G401 (cell line): Measurements from ENCODE around the gene OR5V1. TPM values are rescaled to one million over a fixed set of nuclear protein-coding genes. Genes with fewer than 3 reads are reported as not detected.
"Not testable (repeated sequence)": the region's sequence is repeated elsewhere in the genome, so short reads cannot be mapped to it uniquely, and the experiment has no call there.

Source experiments
- DNase-seq: peaks from one replicate; pipeline ENCODE4 v3.0.0-alpha.2; 2015; ENCODE audit warnings: low spot score
- in situ Hi-C: cut with HindIII; loops from 2 replicates; pipeline ENCODE4 v1.10.0; 2016; ENCODE audit warnings: low sequenced_read_pairs, mixed read lengths
- total RNA-seq: library from RNA; depleted of rRNA; stranded (reverse); fragments of >200 nt; shearing (Covaris generic); gene quantifications from 2 replicates; pipeline ENCODE4 v1.2.3, GENCODE V29; 2014; rRNA removed

The OR5V1 gene
- not detected in 2 replicates for total RNA-seq

DNA sequence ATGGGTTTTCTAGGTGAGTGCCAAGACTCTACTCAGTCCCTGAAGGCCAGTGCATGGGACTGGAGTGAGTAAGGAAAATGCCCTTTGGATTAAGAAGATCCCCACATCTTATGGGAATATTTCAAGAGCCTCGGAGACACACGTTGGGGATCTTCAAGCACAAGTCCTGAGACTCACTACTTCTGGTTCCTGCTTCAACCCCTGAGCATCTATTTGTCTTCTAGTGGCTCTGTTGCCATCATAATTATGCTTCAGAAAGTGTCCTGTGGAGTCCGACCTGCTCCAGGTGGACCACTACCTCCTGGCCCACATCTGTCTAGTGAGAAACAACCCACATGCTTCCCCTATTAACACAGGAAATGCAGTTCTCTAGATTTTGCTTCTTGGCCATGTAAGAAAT lies at the start of gene OR5V1:
Gene OR5V1 (minus strand): TSS at position 101 of the 400 bp plus-strand sequence. CDS start 12,670 bp downstream, outside the sequence.
- DNase-seq, result no peak
- in situ Hi-C loops, result no loop called here

GRCh38 chr6:29414588-29414987 lies 45.9 kb upstream of the OR5V1 start, which contains the start of gene OR12D1:
Gene OR12D1, plus strand, starts transcription at chr6:29414928.
- DNase-seq, result no peak
- in situ Hi-C loops, result no loop called here

DNA sequence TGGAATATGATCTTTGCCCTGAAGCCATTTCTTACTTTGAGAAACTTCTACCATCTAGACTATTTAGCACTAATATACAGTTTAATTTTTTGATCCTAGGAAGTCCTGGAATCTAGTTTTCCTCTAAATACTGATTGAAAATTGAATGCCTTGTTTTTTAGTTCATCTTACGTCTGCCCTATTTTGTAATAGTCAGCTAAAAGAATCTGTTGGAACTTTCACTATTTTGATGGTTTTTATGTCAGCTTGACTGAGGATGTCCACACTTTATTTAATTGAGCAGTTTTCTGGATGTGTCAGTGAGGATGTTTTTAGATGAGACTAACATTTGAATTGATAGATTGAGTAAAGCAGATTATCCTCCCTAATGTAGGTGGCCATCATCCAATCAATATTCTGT lies 35.1 kb upstream of the OR5V1 start:
- DNase-seq, result no peak
- in situ Hi-C loops, result no loop called here

GRCh38 chr6:29399525-29399924 lies 30.9 kb upstream of the OR5V1 start:
- in situ Hi-C loops, result no loop called here
- DNase-seq, result no peak

DNA sequence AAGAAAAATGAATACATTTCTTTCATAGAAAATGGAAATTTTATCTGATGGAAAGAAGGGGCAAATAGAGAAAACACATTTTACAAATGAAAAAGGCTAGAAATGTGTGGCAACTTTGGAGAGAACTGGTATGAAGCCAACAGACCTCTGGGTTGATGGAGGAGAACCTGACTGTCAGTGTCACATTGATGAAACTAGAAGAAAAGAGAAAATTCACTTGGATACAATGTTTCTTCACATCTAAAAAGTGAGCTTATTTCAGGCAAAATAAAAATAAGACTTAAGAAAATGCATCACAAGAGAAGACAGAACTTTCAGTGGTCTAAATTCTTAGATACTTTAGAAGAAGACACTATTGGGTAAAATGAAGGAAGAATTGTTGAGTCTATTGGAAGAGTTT lies 26.7 kb upstream of the OR5V1 start, which contains the start of gene OR12D2:
Gene OR12D2 (plus strand): TSS at position 301 of the 400 bp plus-strand sequence. CDS start 1,069 bp downstream, outside the sequence.
- no peak for DNase-seq
- in situ Hi-C loops, result no loop called here

DNA sequence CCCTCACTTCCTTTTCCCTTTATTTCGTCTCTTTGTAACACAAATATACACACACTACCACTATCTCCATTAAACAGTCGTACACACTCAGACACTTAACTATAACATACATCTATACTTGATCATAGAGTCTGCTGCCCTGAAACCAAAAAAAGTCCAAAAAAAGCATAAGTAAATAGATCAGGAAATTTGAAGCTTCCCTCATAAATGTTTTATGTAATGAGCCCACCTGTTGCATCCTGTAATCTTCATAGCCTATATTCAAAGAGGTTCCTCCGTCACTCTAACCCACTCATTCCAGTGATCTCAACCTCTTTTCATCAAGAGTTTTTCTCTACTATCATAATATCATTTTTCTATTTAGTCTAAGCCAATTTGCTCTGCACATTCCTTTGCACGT lies 19.9 kb upstream of the OR5V1 start:
- no peak for DNase-seq
- in situ Hi-C loops, result no loop called here

- no peak for DNase-seq
- in situ Hi-C loops, result no loop called here
These were observed 7.3 kb upstream of the OR5V1 start for GRCh38 chr6:29376003-29376402.

DNA sequence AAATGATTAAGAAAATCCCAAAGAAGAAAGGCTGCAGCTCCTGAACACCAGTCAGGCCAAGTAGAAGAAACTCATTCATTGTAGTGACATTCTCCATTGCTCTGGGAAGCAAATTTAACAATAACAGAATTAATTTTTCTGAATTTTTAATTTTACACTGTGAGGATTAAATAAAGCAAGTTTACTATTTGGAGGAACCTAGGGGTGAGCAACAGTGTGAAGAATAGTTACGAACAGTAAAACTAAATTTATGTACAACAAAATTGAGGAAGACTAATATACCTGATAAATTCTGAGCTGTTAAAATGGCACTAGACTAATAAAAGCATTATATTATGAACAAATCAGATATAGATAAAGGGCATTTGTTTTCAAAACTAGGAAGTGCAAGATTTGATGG lies 6.5 kb upstream of the OR5V1 start, which contains the start of gene OR12D3:
Gene OR12D3 (minus strand): TSS at position 101 of the 400 bp plus-strand sequence. CDS start 4 bp downstream, at position 97.
- in situ Hi-C loops, result no loop called here
- no peak for DNase-seq

DNA sequence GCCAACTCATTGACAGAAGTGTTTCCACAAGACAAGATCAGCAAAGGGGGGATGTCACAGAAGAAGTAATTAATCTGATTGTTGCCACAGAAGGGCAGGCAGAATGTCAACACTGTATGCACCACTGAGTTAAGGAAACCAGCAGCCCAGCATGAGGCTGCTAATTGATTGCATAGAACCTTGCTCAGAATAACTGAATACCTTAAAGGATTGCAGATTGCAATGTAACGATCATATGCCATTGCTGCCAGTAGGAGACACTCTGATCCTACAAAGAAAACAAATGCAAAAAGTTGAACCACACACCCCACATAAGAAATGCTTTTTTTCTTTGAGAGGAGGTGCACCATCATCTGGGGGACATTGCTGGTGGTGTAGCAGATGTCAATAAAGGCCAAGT lies 13.1 kb downstream of the OR5V1 start:
- in situ Hi-C loops, result no loop called here

DNA sequence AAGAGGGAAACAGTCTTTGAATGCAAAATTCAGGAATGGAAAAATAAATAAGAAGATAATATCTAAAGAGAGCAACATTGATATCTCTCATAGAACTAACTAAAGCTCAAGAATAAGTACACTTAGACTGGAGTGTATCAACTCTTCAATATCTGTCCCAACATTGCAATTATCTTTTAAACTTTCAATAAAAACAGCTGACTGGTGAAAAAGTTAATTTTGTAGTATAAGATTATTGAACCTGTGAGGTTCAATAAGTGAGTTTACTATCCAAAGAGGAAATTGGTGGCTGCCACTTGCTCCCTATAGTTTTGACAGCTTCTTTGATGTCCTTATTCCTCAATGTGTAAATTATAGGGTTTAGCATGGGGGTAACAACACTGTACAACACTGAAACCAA lies 13.7 kb downstream of the OR5V1 start:
- in situ Hi-C loops, result no loop called here
- no peak for DNase-seq

More for the DNA sequence above, 13.1 kb downstream of the OR5V1 start:
- no peak for DNase-seq

GRCh38 chr6:29349348-29349747 lies 19.3 kb downstream of the OR5V1 start:
- DNase-seq, in situ Hi-C loops: not testable (repeated sequence)

DNA sequence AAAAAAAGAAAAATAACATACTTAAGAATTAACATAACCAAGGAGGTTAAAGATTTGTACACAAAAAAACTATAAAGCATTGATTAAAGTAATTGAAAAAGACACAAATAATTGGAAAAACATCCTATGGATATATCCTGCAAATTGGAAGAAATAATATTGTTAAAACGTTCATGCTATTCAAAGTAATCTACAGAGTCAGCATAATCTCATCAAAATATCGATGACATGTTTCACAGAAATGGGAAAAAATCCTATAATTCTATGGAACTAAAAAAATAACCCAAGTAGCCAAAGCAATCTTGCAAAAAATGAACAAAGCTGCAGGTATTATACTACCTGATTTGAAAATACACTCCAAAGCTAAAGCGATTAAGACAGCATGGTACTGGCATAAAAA lies 23.3 kb downstream of the OR5V1 start:
- DNase-seq, result no peak
- in situ Hi-C loops, result no loop called here

- in situ Hi-C loops, result no loop called here
- DNase-seq, result no peak
These were observed 32.4 kb downstream of the OR5V1 start for GRCh38 chr6:29336269-29336668.

- in situ Hi-C loops, result no loop called here
- no peak for DNase-seq
These were observed 36.0 kb downstream of the OR5V1 start for GRCh38 chr6:29332676-29333075.

DNA sequence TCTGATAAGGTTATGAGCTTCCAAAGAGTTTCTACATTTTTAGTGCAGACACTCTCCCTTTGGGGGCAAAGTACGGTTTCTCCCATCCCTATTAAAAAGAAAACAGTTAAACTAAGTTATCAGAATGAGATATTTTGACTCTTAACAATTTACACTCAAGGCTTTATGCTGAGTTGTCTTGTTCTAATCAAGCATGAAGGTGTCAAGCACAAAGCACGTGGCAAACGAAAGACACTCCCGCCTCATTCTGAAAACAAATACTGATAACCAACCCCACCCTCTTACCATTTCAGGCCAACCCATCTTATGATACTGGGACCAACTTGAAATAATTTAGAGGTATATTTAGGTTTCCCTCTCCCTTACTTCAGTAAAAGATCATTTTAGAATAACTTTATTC lies 42.9 kb downstream of the OR5V1 start:
- DNase-seq, result no peak
- in situ Hi-C loops, result no loop called here

GRCh38 chr6:29323332-29323731 lies 45.3 kb downstream of the OR5V1 start:
- DNase-seq, in situ Hi-C loops: not testable (repeated sequence)

- DNase-seq, result no peak
- in situ Hi-C loops, result no loop called here
These were observed 48.7 kb downstream of the OR5V1 start for GRCh38 chr6:29319931-29320330.

Other genes with a start within 250 kb of the OR5V1 start
- not detected in 2 replicates for gene OR2J2, start 198.0 kb downstream of the OR5V1 start, total RNA-seq
- gene OR14J1, start 67.2 kb downstream of the OR5V1 start, total RNA-seq, result not detected in 2 replicates
- gene OR12D3, start 6.4 kb upstream of the OR5V1 start, total RNA-seq, result not detected in 2 replicates
- gene OR12D2, start 26.8 kb upstream of the OR5V1 start, total RNA-seq, result not detected in 2 replicates
- gene OR12D1, start 46.1 kb upstream of the OR5V1 start, total RNA-seq, result not detected in 2 replicates
- gene OR10C1, start 70.4 kb upstream of the OR5V1 start, total RNA-seq, result not detected in 2 replicates
- gene OR11A1, start 88.2 kb upstream of the OR5V1 start, total RNA-seq, result not detected in 2 replicates
- not detected in 2 replicates for gene OR2H1, start 88.3 kb upstream of the OR5V1 start, total RNA-seq
- not detected in 2 replicates for gene MAS1L, start 119.1 kb upstream of the OR5V1 start, total RNA-seq
- 0.17 TPM in 1 of 2 replicates, not detected in the other for gene UBD, start 190.9 kb upstream of the OR5V1 start, total RNA-seq
- gene OR2H2, start 216.3 kb upstream of the OR5V1 start, total RNA-seq, result not detected in 2 replicates